Astrocyte (in vitro differentiated cells and primary cell): ENCODE data around the gene CUL1.

Experiments
- CTCF ChIP-seq: IDR thresholded peaks from 2 replicates; pipeline ENCODE4 v1.5.1; 2011; ENCODE audit warnings: low read depth, mild to moderate bottlenecking, inconsistent platforms, low read length, moderate library complexity; ENCODE audit not compliant: insufficient read depth
- EZH2 ChIP-seq: IDR thresholded peaks from 2 replicates; pipeline ENCODE4 v1.6.1; 2012; ENCODE audit warnings: mild to moderate bottlenecking, low read length, inconsistent platforms; ENCODE audit not compliant: insufficient read depth

- TF ChIP-seq CTCF (no peak), EZH2 (no peak)
Measured at GRCh38 chr7:148714498-148714897, 15.8 kb downstream of the CUL1 start.
